Measurements from ENCODE around the gene HMMR.

GRCh38 chr5:163467682-163468081 lies 7.2 kb downstream of the HMMR start:
- no peak for TF ChIP-seq CTCF (IDR thresholded peaks at IDR 0.05)
- no peak for TF ChIP-seq EZH2 (IDR thresholded peaks at IDR 0.05)

All from neural progenitor cell (in vitro differentiated cells).